HCT116 (cell line): Measurements from ENCODE around the gene SLC9A9. TPM values are rescaled to one million over a fixed set of nuclear protein-coding genes. Genes with fewer than 3 reads are reported as not detected.

ENCODE experiments used
- ATAC-seq: fragments of 200-7000 bp; cut with Tn5 transposase; 2 replicates; pipeline ENCODE4 v1.9.1; 2020; ENCODE audit warnings: mild to moderate bottlenecking, moderate library complexity
- BruUV-seq: library from RNA; stranded (reverse); fragments of 400-500 nt; replicated peaks from 2 replicates; lab custom pipeline; 2021; lab: Mats Ljungman, UMichigan
- CTCF ChIA-PET: fragments of 300-600 bp; sonication (Branson Sonifier 250); formaldehyde crosslinking; loops from one replicate; lab custom pipeline; 2021; ENCODE audit warnings: antibody characterized with exemption; lab: Charles Lee
- POLR2A ChIA-PET: fragments of 300-600, 350-600 bp; sonication (Branson Sonifier 250); formaldehyde crosslinking; loops from one replicate; lab custom pipeline; 2021; ENCODE audit warnings: antibody characterized with exemption; lab: Charles Lee
- RAD21 ChIA-PET, 2 experiments: fragments of 300-600 bp; sonication (Branson Sonifier 250); formaldehyde crosslinking; loops; one replicate each; lab custom pipeline; 2023; ENCODE audit warnings: low total read pairs in 2 of 2; ENCODE audit not compliant: uncharacterized antibody in 2 of 2, unreplicated experiment in 2 of 2, low non-redundant PET in 1 of 2; lab: Charles Lee
- DNase-seq: peaks from one replicate; pipeline ENCODE4 v3.0.0-alpha.2; 2010; ENCODE audit warnings: low read depth, low spot score
- H2AFZ ChIP-seq: fragments of 200-600 bp; shearing (Covaris generic), sonication (generic); 2 replicates; pipeline ENCODE4 v1.6.1; 2017; ENCODE audit warnings: low read depth, mixed run types, mixed read lengths, antibody characterized with exemption, low read length; ENCODE audit not compliant: poor library complexity, severe bottlenecking
- H3K27ac ChIP-seq: 2 replicates; pipeline ENCODE4 v1.5.1; 2012; ENCODE audit warnings: low read depth, low read length
- H3K27me3 ChIP-seq: fragments of 200-600 bp; sonication (generic); 2 replicates; pipeline ENCODE4 v1.6.1; 2016; ENCODE audit warnings: mixed run types, low read length, mixed read lengths; ENCODE audit not compliant: insufficient read depth
- H3K36me3 ChIP-seq, 2 experiments: fragments of 200-500 bp in 1 of 2; fragments of 200-600 bp in 1 of 2; sonication (Bioruptor generic) in 1 of 2; sonication (generic) in 1 of 2; 2 replicates each; pipeline versions ENCODE4 v1.5.1 to v1.6.1; 2014 to 2016; ENCODE audit warnings: low read length in 2 of 2, inconsistent platforms in 1 of 2, mixed read lengths in 1 of 2, mixed run types in 1 of 2; ENCODE audit not compliant: insufficient read depth in 2 of 2, control insufficient read depth in 1 of 2
- H3K4me1 ChIP-seq, 2 experiments: fragments of 200-600 bp in 1 of 2; sonication (generic) in 1 of 2; 2 replicates each; pipeline versions ENCODE4 v1.5.1 to v1.6.1; 2012 to 2017; ENCODE audit warnings: low read length in 2 of 2, inconsistent platforms in 1 of 2, mild to moderate bottlenecking in 1 of 2, mixed read lengths in 1 of 2, mixed run types in 1 of 2, moderate library complexity in 1 of 2; ENCODE audit not compliant: insufficient read depth in 2 of 2, control insufficient read depth in 1 of 2
- H3K4me2 ChIP-seq: fragments of 200-600 bp; sonication (generic); 2 replicates; pipeline ENCODE4 v1.6.1; 2017; ENCODE audit warnings: mixed run types, low read length, mixed read lengths
- H3K4me3 ChIP-seq, 2 experiments: fragments of 200-600 bp in 1 of 2; sonication (generic) in 1 of 2; replicated peaks in 1 of 2; 2 replicates each; pipeline ENCODE4 v1.5.1; 2011 to 2016; ENCODE audit warnings: low read length in 2 of 2, control low read depth in 1 of 2, low read depth in 1 of 2, mild to moderate bottlenecking in 1 of 2, mixed read lengths in 1 of 2, mixed run types in 1 of 2
- H3K79me2 ChIP-seq: fragments of 200-600 bp; sonication (generic); 2 replicates; pipeline ENCODE4 v1.6.1; 2017; ENCODE audit warnings: mild to moderate bottlenecking, mixed run types, low read length, moderate library complexity, mixed read lengths; ENCODE audit not compliant: insufficient read depth
- H3K9ac ChIP-seq: fragments of 200-600 bp; sonication (generic); 2 replicates; pipeline ENCODE4 v1.6.1; 2016; ENCODE audit warnings: low read length, mixed read lengths
- H3K9me2 ChIP-seq: fragments of 200-600 bp; sonication (generic), shearing (Covaris generic); 2 replicates; pipeline ENCODE4 v1.6.1; 2017; ENCODE audit warnings: mixed run types, mild to moderate bottlenecking, moderate library complexity; ENCODE audit not compliant: insufficient read depth
- H3K9me3 ChIP-seq, 2 experiments: fragments of 200-500 bp in 1 of 2; fragments of 200-600 bp in 1 of 2; sonication (Bioruptor generic) in 1 of 2; sonication (generic) in 1 of 2; 2 replicates each; pipeline ENCODE4 v1.6.1; 2014 to 2017; ENCODE audit warnings: low read length in 2 of 2, mixed read lengths in 2 of 2, inconsistent platforms in 1 of 2, low read depth in 1 of 2, mild to moderate bottlenecking in 1 of 2, mixed run types in 1 of 2, moderate library complexity in 1 of 2; ENCODE audit not compliant: control insufficient read depth in 1 of 2, insufficient read depth in 1 of 2
- H4K20me1 ChIP-seq: fragments of 200-600 bp; sonication (generic), shearing (Covaris generic); 2 replicates; pipeline ENCODE4 v1.6.1; 2017; ENCODE audit warnings: mixed run types, mild to moderate bottlenecking, moderate library complexity; ENCODE audit not compliant: insufficient read depth
- CBX3 ChIP-seq: IDR thresholded peaks from 2 replicates; pipeline ENCODE4 v1.6.1; 2012; ENCODE audit warnings: low read depth
- CTCF ChIP-seq, 3 experiments: fragments of 200-600 bp in 1 of 3; sonication (generic) in 1 of 3; IDR thresholded peaks in 2 of 3; conservative IDR thresholded peaks in 1 of 3; 2 replicates each; pipeline ENCODE4 v1.5.1; 2012 to 2017; ENCODE audit warnings: low read depth in 2 of 3, low read length in 2 of 3, antibody characterized with exemption in 1 of 3, borderline replicate concordance in 1 of 3, control low read depth in 1 of 3, mild to moderate bottlenecking in 1 of 3, mixed read lengths in 1 of 3, mixed run types in 1 of 3, moderate library complexity in 1 of 3; ENCODE audit not compliant: insufficient read depth in 1 of 3
- EGR1 ChIP-seq: IDR thresholded peaks from 2 replicates; pipeline ENCODE4 v1.6.1; 2012; ENCODE audit warnings: low read depth
- ELF1 ChIP-seq: IDR thresholded peaks from 2 replicates; pipeline ENCODE4 v1.6.1; 2012; ENCODE audit warnings: low read depth, borderline replicate concordance
- EZH2phosphoT487 ChIP-seq: fragments of 200-600 bp; IDR thresholded peaks from 2 replicates; pipeline ENCODE4 v1.6.1; 2018; ENCODE audit warnings: antibody characterized with exemption, borderline replicate concordance
- FOSL1 ChIP-seq: IDR thresholded peaks from 2 replicates; pipeline ENCODE4 v1.6.1; 2012; ENCODE audit warnings: low read depth
- JUND ChIP-seq: IDR thresholded peaks from 2 replicates; pipeline ENCODE4 v1.6.1; 2012
- RAD21 ChIP-seq: IDR thresholded peaks from 2 replicates; pipeline ENCODE4 v1.6.1; 2012; ENCODE audit warnings: low read depth, mild to moderate bottlenecking
- SP1 ChIP-seq: IDR thresholded peaks from 2 replicates; pipeline ENCODE4 v1.6.1; 2012; ENCODE audit warnings: low read depth
- SRF ChIP-seq: IDR thresholded peaks from 2 replicates; pipeline ENCODE4 v1.6.1; 2012; ENCODE audit warnings: low read depth
- TCF7L2 ChIP-seq: IDR thresholded peaks from 2 replicates; pipeline ENCODE4 v1.7.0; 2011; ENCODE audit warnings: borderline replicate concordance, inconsistent platforms; ENCODE audit not compliant: insufficient read depth, insufficient read length; ENCODE audit errors: extremely low read depth
- intact Hi-C: fragments of 100-400 bp; cut with micrococcal nuclease; formaldehyde crosslinking; loops from 2 replicates; pipeline ENCODE4 v1.10.0; 2022
- total RNA-seq: library from RNA; stranded (reverse); gene quantifications from one replicate; pipeline ENCODE4 v1.2.1, GENCODE V29; 2021; ENCODE audit not compliant: unreplicated experiment
- TF ChIP-seq, protein P1 (sequence below): IDR thresholded peaks from 2 replicates; pipeline ENCODE4 v1.6.1; 2012

SLC9A9 gene
- total RNA-seq, 1 experiment from 2014 or later, result 0.20 TPM

GRCh38 chr3:143720381-143720780, 127.9 kb downstream of the SLC9A9 start:
- Histone ChIP-seq H4K20me1 (no peaks in the 10 kb centered on the region), H3K4me2 (no peak overlapping the region), H3K4me3 (no peak overlapping the region), H3K36me3 (no peaks in the 10 kb centered on the region)
- CTCF ChIA-PET, result no interaction called here
- intact Hi-C loops, result no loop called here
- ATAC-seq, result no peak
- RAD21 ChIA-PET, result no interaction called here
- TF ChIP-seq FOSL1 (no peak), EGR1 (no peak), SP1 (no peak), EZH2phosphoT487 (no peak), SRF (no peak), RAD21 (no peak), CBX3 (no peak), JUND (no peak), TCF7L2 (no peak), ELF1 (no peak), CTCF (IDR thresholded peaks at IDR 0.05 in 2 of 3, conservative IDR thresholded peaks at IDR 0.05 in 1 of 3; ENCODE audit: borderline replicate concordance in 1 of 3, insufficient read depth in 1 of 3, low read depth in 2 of 3, low read length in 2 of 3) (no peak)
- TF ChIP-seq, protein P1, sequence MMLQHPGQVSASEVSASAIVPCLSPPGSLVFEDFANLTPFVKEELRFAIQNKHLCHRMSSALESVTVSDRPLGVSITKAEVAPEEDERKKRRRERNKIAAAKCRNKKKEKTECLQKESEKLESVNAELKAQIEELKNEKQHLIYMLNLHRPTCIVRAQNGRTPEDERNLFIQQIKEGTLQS, result no peak
- TF ChIP-seq, all 23 proteins: peak for 0
- Histone ChIP-seq H3K4me1 (no peaks in the 10 kb centered on the region), H3K27me3 (no peaks in the 10 kb centered on the region), H3K79me2 (no peaks in the 10 kb centered on the region), H3K27ac (no peak overlapping the region), H3K9ac (no peak overlapping the region), H3K9me2 (no peaks in the 10 kb centered on the region), H3K9me3 (no peaks in the 10 kb centered on the region), H2AFZ (no peak overlapping the region)
- POLR2A ChIA-PET, result no interaction called here
- BruUV-seq, result no TSS peak
- DNase-seq, result no peak
